GM23338 (cell line): ENCODE results near the gene SGK1.

Source experiments
- CTCF ChIP-seq, 2 experiments: fragments of 200-600 bp in 1 of 2; sonication (generic) in 1 of 2; conservative IDR thresholded peaks; 2 replicates each; pipeline versions ENCODE4 v1.5.1 to v1.6.1; 2016 to 2017; ENCODE audit warnings: antibody characterized with exemption in 2 of 2, low read depth in 2 of 2, mild to moderate bottlenecking in 2 of 2, moderate library complexity in 1 of 2
- JUNB ChIP-seq: IDR thresholded peaks from one replicate; pipeline ENCODE4 v1.6.1; 2016; ENCODE audit warnings: antibody characterized with exemption; ENCODE audit not compliant: unreplicated experiment
- POLR2AphosphoS5 ChIP-seq: IDR thresholded peaks from 2 replicates; pipeline ENCODE4 v1.6.1; 2016; ENCODE audit warnings: antibody characterized with exemption, low read depth

GRCh38 chr6:134358320-134358719 is 40.4 kb upstream of the SGK1 start:
- TF ChIP-seq POLR2AphosphoS5 (no peak), CTCF (conservative IDR thresholded peaks at IDR 0.05; ENCODE audit: low read depth in 2 of 2) (no peak), JUNB (no peak)
